Ovary (tissue), 9 donors: Measurements from ENCODE around the gene IDUA. TPM values are rescaled to one million over a fixed set of nuclear protein-coding genes. Genes with fewer than 3 reads are reported as not detected.

ENCODE experiments used
- DNase-seq, 5 donors: peaks; one replicate each; pipeline ENCODE4 v3.0.0-alpha.2; 2019 to 2020
- H3K27ac ChIP-seq, 2 donors: fragments of 200-600 bp; one replicate each; pipeline versions ENCODE4 v1.5.1 to v1.8.0; 2019 to 2022
- H3K27me3 ChIP-seq: fragments of 200-600 bp; one replicate; pipeline ENCODE4 v1.8.0; 2022
- H3K36me3 ChIP-seq: fragments of 200-600 bp; sonication (generic); one replicate; pipeline ENCODE4 v1.5.1; 2019
- H3K4me1 ChIP-seq: one replicate; pipeline ENCODE4 v1.8.1; 2013; ENCODE audit warnings: mild to moderate bottlenecking, moderate library complexity; ENCODE audit not compliant: insufficient read depth
- H3K4me3 ChIP-seq: fragments of 200-600 bp; sonication (generic); one replicate; pipeline ENCODE4 v1.5.1; 2017
- H3K9me3 ChIP-seq, 2 donors: fragments of 200-600 bp in 1 of 2; sonication (generic) in 1 of 2; one replicate each; pipeline versions ENCODE4 v1.5.1 to v1.8.1; 2013 to 2019; ENCODE audit warnings: mild to moderate bottlenecking in 1 of 2, moderate library complexity in 1 of 2
- EP300 ChIP-seq: sonication (generic); formaldehyde crosslinking; IDR thresholded peaks from one replicate; pipeline ENCODE4 v1.6.1; 2017; ENCODE audit warnings: antibody characterized with exemption
- POLR2A ChIP-seq: fragments of 450-650 bp; IDR thresholded peaks from one replicate; pipeline ENCODE4 v1.6.1; 2017; ENCODE audit warnings: antibody characterized with exemption, mild to moderate bottlenecking, moderate library complexity
- WGBS, 3 donors: extraction: QIAGEN DNeasy Blood & Tissue Kit in 1 of 3; methylation state at CpG; one replicate each; pipeline versions ENCODE4 v1.1.5 to v1.1.7; 2013 to 2017; 5-methylcytosine and 5-hydroxymethylcytosine counted together
- intact Hi-C, 4 donors: fragments of 100-400 bp; cut with DNase I; formaldehyde crosslinking; loops; one replicate each; pipeline versions ENCODE4 v1.11.0 to v1.15.1; 2022 to 2023
- polyA plus RNA-seq, 2 donors: library from polyadenylated mRNA; stranded (reverse); fragments of 200-250 nt in 1 of 2; fragments of 350-450 nt in 1 of 2; fragmentation: Illumina TruSeq in 1 of 2; extraction: RNeasy Lipid Tissue Mini Kit (QIAGEN cat#74804) in 1 of 2; gene quantifications; one replicate each; pipeline ENCODE4 v1.2.3, GENCODE V29; 2013 to 2014
- total RNA-seq, 7 donors: library from RNA; depleted of rRNA in 2 of 7; stranded (reverse); fragments of >200 nt in 2 of 7; fragmentation: NEBNext Ultra II Directional in 3 of 7; extraction: Animal tissue kit (Norgen Biotek cat#: 25700) in 3 of 7; gene quantifications; one replicate each; pipeline versions ENCODE4 v1.1.0 to v1.2.4, GENCODE V29; 2016 to 2023
- TF ChIP-seq, protein P1 (sequence below), 3 donors: fragments of 450-650 bp in 2 of 3; fragments of 200-600 bp in 1 of 3; IDR thresholded peaks; one replicate each; pipeline versions ENCODE4 v1.5.1 to v1.8.0; 2016 to 2022; ENCODE audit warnings: antibody characterized with exemption in 3 of 3, mild to moderate bottlenecking in 1 of 3
- donor health status: DM: no; HTN: no; CAD: no; lungs with moderate emphysema.
- donor health status: DM: no; HTN: no; CAD: no.
- donor health status: Bipolar disorder and iron deficiency.
- donor health status: DM: yes; HTN: yes; CAD: no.
- donor health status: DM: no; HTN: no; CAD: no.
- donor health status: DM: yes; HTN: yes; CAD: no.

Gene IDUA
- total and polyA plus RNA-seq, 9 donors = 3.1 to 49.1 (median 31.8) TPM

DNA sequence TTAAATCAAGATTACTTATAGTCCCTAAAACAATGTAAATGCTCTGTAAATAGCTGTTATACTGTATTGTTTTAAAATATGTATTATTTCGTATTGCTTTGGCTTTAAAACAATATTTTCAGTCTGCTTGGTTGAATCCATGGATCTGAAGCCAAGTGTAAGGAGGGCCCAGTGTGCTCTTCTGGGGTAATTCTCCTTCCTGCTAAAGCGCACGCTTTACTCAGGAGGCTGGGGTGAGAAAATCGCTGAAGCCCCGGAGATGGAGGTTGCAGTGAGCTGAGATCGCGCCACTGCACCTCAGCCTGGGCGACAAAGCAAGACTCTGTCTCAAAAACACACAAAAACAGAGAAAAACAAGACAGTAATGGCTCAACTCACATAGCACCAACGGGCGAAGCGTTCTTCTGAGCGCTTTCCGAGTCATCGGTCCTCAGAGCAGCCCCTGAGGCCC is 391 bp upstream of the IDUA start:
- peak overlapping the region; percentile 68 for H3K4me3 ChIP-seq
- no peaks in the 10 kb centered on the region for H3K9me3 ChIP-seq
- peak overlapping the region in 1 of 2 donors; percentile 52 for H3K27ac ChIP-seq
- no peaks in the 10 kb centered on the region for H3K27me3 ChIP-seq
- H3K36me3 ChIP-seq = no peaks in the 10 kb centered on the region
- no peak for DNase-seq
- intact Hi-C loops = loop anchor here in 3 of 4 donors (5.0 to 10.0 kb wide), 3 partner anchors 242 to 252 kb away; no protein-coding TSS in a partner anchor
- H3K4me1 ChIP-seq = peaks cover 14% of the 10 kb centered on the region
- TF ChIP-seq EP300 (no peak), POLR2A (no peak)
- TF ChIP-seq, protein P1, sequence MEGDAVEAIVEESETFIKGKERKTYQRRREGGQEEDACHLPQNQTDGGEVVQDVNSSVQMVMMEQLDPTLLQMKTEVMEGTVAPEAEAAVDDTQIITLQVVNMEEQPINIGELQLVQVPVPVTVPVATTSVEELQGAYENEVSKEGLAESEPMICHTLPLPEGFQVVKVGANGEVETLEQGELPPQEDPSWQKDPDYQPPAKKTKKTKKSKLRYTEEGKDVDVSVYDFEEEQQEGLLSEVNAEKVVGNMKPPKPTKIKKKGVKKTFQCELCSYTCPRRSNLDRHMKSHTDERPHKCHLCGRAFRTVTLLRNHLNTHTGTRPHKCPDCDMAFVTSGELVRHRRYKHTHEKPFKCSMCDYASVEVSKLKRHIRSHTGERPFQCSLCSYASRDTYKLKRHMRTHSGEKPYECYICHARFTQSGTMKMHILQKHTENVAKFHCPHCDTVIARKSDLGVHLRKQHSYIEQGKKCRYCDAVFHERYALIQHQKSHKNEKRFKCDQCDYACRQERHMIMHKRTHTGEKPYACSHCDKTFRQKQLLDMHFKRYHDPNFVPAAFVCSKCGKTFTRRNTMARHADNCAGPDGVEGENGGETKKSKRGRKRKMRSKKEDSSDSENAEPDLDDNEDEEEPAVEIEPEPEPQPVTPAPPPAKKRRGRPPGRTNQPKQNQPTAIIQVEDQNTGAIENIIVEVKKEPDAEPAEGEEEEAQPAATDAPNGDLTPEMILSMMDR (IDR thresholded peaks at IDR 0.05) = no peak
- 1 to 2% (median 1%) methylated on average over 14 of the region's 14 CpGs for WGBS, 3 donors

DNA sequence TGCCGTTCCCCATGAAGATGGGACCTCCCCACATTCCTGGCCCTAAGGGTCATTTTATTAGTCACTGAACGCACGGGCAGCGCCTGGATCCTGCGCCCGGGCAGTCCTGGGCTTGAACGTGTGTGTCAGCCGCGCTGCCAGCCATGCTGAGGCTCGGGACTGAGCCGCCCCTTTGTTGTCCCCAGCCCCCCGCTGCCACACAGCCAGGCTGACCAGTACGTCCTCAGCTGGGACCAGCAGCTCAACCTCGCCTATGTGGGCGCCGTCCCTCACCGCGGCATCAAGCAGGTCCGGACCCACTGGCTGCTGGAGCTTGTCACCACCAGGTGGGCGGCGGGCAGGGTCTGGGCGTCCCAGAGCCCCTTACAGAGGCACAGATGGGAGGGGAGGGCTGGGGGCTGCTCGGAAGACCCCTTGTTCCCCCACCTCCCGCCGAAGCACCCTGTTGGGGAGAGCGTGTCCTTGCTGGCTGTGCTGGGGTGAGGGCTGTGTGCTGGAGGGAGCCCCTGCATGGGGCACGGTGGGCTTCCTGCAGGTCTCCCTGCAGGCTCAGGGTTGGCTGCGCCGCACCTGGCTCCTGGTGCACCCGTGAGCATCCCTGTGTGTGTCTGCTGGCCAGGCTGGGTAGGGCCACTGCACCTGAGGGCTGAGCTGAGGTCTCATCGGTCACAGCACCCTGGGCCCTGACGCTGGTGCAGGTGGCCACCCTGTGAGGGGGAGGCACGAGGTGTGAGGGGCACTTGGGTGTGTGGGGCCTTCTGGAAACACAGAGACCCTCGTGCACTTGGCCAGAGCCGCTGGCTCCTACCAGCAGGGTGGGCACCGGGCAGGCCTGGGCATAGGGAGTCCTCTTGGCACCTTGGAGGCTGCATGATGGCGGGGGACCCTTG is 1.0 kb downstream of the IDUA start:
- Histone ChIP-seq H3K4me3 (peak overlapping the region; percentile 68), H3K27ac (peak overlapping the region in 1 of 2 donors; percentile 44), H3K9me3 (no peaks in the 10 kb centered on the region), H3K36me3 (no peaks in the 10 kb centered on the region), H3K27me3 (no peaks in the 10 kb centered on the region), H3K4me1 (peaks cover 14% of the 10 kb centered on the region)
- intact Hi-C loops = loop anchor here in 3 of 4 donors (5.0 to 10.0 kb wide), 3 partner anchors 243 to 253 kb away; no protein-coding TSS in a partner anchor
- 54 to 63% (median 56%) methylated on average over 26 to 37 of the region's 37 CpGs for WGBS, 3 donors
- peak in 2 of 5 donors; percentile 18 to 42 for DNase-seq
- TF ChIP-seq EP300 (no peak), POLR2A (no peak)
- TF ChIP-seq, protein P1 (IDR thresholded peaks at IDR 0.05) = no peak

DNA sequence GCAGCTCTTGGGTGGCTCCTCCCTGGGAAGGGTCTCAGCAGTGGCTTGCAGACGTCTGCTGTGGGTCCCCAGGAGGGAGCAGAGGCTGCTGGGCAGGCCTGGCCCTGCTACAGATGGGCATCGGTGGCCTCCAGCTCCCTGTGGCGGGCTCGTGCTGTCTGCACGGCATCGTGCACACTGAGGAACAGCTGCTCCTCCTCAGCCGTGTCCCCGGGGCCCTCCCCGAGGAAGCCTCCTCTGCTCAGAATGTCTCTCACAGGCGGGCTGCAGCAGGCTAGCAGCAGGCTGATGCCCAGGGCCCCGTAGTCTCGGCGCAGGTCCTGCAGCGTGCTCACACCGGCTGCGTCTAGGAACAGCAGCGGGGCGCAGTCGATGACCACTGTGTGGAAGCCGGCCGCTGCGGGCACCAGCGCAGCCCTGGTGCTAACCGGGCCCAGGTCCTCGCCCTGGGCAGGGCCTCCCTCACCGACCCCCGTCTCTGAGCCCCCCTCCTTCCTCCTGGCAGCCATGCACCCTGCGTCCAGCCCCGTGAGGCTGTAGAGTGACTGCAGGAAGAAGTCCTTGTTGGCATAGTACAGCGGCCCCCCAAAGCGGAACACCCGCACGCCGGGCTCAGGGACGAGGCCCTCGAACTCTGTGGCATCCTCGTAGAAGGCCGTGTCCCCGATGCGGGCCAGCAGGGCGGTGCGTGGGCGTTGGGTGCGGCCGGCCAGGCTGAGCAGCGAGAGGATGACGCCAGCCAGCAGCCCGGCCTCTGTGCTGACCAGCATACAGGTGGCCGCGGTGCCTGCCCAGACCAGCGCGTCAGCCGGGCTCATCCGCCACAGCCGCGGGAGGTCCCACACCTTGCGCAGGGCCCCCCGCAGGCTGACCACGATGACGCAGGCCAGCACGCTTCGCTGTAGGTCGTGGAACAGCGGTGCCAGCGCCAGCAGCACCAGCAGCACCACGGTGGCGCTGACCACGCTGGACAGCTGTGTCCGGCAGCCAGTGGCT is 2.2 kb downstream of the IDUA start:
- no peaks in the 10 kb centered on the region for H3K9me3 ChIP-seq
- peaks cover 14% of the 10 kb centered on the region for H3K4me1 ChIP-seq
- intact Hi-C loops = loop anchor here in 3 of 4 donors (5.0 to 10.0 kb wide), 3 partner anchors 244 to 254 kb away; no protein-coding TSS in a partner anchor
- no peak for TF ChIP-seq EP300
- no peak for TF ChIP-seq POLR2A
- TF ChIP-seq, protein P1 (IDR thresholded peaks at IDR 0.05) = no peak
- 86 to 94% (median 87%) methylated on average over 67 to 69 of the region's 69 CpGs for WGBS, 3 donors
- H3K27ac ChIP-seq = no peak overlapping the region
- no peak for DNase-seq
- H3K36me3 ChIP-seq = no peaks in the 10 kb centered on the region
- no peaks in the 10 kb centered on the region for H3K27me3 ChIP-seq
- H3K4me3 ChIP-seq = no peak overlapping the region
